GM18499 (cell line): Measurements from ENCODE around the gene ABI3.

Experiments used
- ATAC-seq: cut with Tn5 transposase; IDR thresholded peaks from one replicate; pipeline ENCODE4 v1.9.1; 2021; ENCODE audit warnings: moderate number of reproducible peaks; ENCODE audit not compliant: insufficient read depth, unreplicated experiment

Gene ABI3

GRCh38 chr17:49224198-49224996 lies 13.9 kb downstream of the ABI3 start:
- no peak for ATAC-seq

GRCh38 chr17:49224997-49225337 lies 14.5 kb downstream of the ABI3 start:
- no peak for ATAC-seq

GRCh38 chr17:49225554-49226236 lies 15.2 kb downstream of the ABI3 start:
- no peak for ATAC-seq

- ATAC-seq = no peak
Observed at GRCh38 chr17:49226771-49227435, 16.4 kb downstream of the ABI3 start.

- no peak for ATAC-seq
Observed at GRCh38 chr17:49227436-49228261, 17.1 kb downstream of the ABI3 start.

- no peak for ATAC-seq
Observed at GRCh38 chr17:49229076-49229804, 18.7 kb downstream of the ABI3 start.

- ATAC-seq = no peak
Observed at GRCh38 chr17:49229805-49230600, 19.5 kb downstream of the ABI3 start.

- no peak for ATAC-seq
Observed at GRCh38 chr17:49230636-49231562, 20.4 kb downstream of the ABI3 start, which contains the start of gene PHOSPHO1. Gene PHOSPHO1 (minus strand): TSS chr17:49230787. CDS start chr17:49226691, 4,096 bp downstream.

GRCh38 chr17:49231563-49231894 lies 21.0 kb downstream of the ABI3 start:
- ATAC-seq = no peak

GRCh38 chr17:49234509-49235080 lies 24.1 kb downstream of the ABI3 start:
- ATAC-seq = no peak

- ATAC-seq = no peak
Observed at GRCh38 chr17:49235896-49236295, 25.4 kb downstream of the ABI3 start.

- no peak for ATAC-seq
Observed at GRCh38 chr17:49239963-49240362, 29.5 kb downstream of the ABI3 start.

GRCh38 chr17:49240619-49241018 lies 30.1 kb downstream of the ABI3 start:
- ATAC-seq = no peak

- ATAC-seq = no peak
Observed at GRCh38 chr17:49241040-49241439, 30.5 kb downstream of the ABI3 start.

GRCh38 chr17:49241692-49242397 lies 31.3 kb downstream of the ABI3 start:
- ATAC-seq = no peak

GRCh38 chr17:49242813-49243212 lies 32.3 kb downstream of the ABI3 start:
- no peak for ATAC-seq

- ATAC-seq = no peak
Observed at GRCh38 chr17:49244839-49245238, 34.3 kb downstream of the ABI3 start.
